Sigmoid colon (tissue), 7 donors: Measurements from ENCODE around the gene IPO11. TPM values are rescaled to one million over a fixed set of nuclear protein-coding genes. Genes with fewer than 3 reads are reported as not detected.
"Not testable (repeated sequence)": the region's sequence is repeated elsewhere in the genome, so short reads cannot be mapped to it uniquely, and the experiment has no call there.

ENCODE experiments used
- DNase-seq: peaks from one replicate; pipeline ENCODE4 v3.0.0-alpha.2; 2019
- H3K27ac ChIP-seq, 4 donors: fragments of 200-600 bp; sonication (generic); one replicate each; pipeline ENCODE4 v1.5.1; 2016 to 2019; ENCODE audit warnings: mild to moderate bottlenecking in 1 of 4
- H3K27me3 ChIP-seq, 3 donors: fragments of 200-600 bp; sonication (generic); one replicate each; pipeline ENCODE4 v1.5.1; 2019; ENCODE audit warnings: mild to moderate bottlenecking in 1 of 3
- H3K36me3 ChIP-seq, 4 donors: fragments of 200-600 bp; sonication (generic); one replicate each; pipeline ENCODE4 v1.5.1; 2016 to 2019
- H3K4me1 ChIP-seq, 4 donors: fragments of 200-600 bp; sonication (generic); one replicate each; pipeline ENCODE4 v1.5.1; 2017 to 2019
- H3K4me3 ChIP-seq, 4 donors: fragments of 200-600 bp; sonication (generic); one replicate each; pipeline ENCODE4 v1.5.1; 2017 to 2019; ENCODE audit warnings: mild to moderate bottlenecking in 2 of 4, moderate library complexity in 1 of 4
- H3K9me3 ChIP-seq, 4 donors: fragments of 200-600 bp in 3 of 4; sonication (generic) in 3 of 4; one replicate each; pipeline versions ENCODE4 v1.5.1 to v1.6.1; 2013 to 2019
- EP300 ChIP-seq, 4 donors: sonication (generic); formaldehyde crosslinking; IDR thresholded peaks; one replicate each; pipeline ENCODE4 v1.6.1; 2017; ENCODE audit warnings: antibody characterized with exemption in 4 of 4
- POLR2A ChIP-seq, 2 donors: fragments of 450-650 bp; IDR thresholded peaks; one replicate each; pipeline ENCODE4 v1.6.1; 2016; ENCODE audit warnings: antibody characterized with exemption in 2 of 2, mild to moderate bottlenecking in 2 of 2, moderate library complexity in 2 of 2
- POLR2AphosphoS5 ChIP-seq, 4 donors: sonication (generic); formaldehyde crosslinking; IDR thresholded peaks; one replicate each; pipeline ENCODE4 v1.6.1; 2017; ENCODE audit warnings: antibody characterized with exemption in 4 of 4
- WGBS, 2 donors: extraction: QIAGEN DNeasy Blood & Tissue Kit; methylation state at CpG; one replicate each; pipeline ENCODE4 v1.1.7; 2013; 5-methylcytosine and 5-hydroxymethylcytosine counted together
- intact Hi-C: fragments of 100-400 bp; cut with DNase I; formaldehyde crosslinking; loops from one replicate; pipeline ENCODE4 v1.15.1; 2023
- polyA plus RNA-seq, 3 donors: library from polyadenylated mRNA; stranded (reverse); fragments of 200-250 nt; gene quantifications; one replicate each; pipeline ENCODE4 v1.2.3, GENCODE V29; 2013
- total RNA-seq, 4 donors: library from RNA; depleted of rRNA; stranded (reverse); fragments of >200 nt; gene quantifications; one replicate each; pipeline ENCODE4 v1.1.0, GENCODE V29; 2016
- TF ChIP-seq, protein P1 (sequence below), 4 experiments: fragments of 450-650 bp in 3 of 4; fragments of 200-600 bp in 1 of 4; IDR thresholded peaks; one replicate each; pipeline ENCODE4 v1.5.1; 2016 to 2019; ENCODE audit warnings: antibody characterized with exemption in 4 of 4, mild to moderate bottlenecking in 3 of 4, moderate library complexity in 2 of 4
- donor health status: healthy with polysubstance abuse.
- donor health status: Bipolar disorder and iron deficiency.
- donor health status: healthy.

Gene IPO11
- total and polyA plus RNA-seq, 7 donors: 5.3 to 38.8 (median 20.9) TPM

DNA sequence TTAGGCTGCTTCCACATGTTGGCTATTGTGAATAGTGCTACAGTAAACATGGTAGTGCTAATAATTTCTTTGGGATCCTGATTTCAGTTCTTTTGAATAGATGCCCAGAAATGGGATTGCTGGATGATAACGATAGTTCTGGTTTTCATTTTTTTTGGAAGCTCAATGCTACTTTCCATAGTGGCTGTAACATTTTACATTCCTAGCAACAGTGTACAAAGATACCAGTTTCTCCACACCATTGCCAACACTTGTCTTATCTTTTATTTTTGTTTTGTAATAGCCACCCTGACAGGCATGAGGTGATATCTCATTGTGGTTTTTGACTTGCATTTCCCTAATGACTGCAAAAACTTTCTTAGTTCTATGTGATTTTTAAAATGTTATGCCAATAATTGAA lies 97.2 kb downstream of the IPO11 start:
- WGBS, 2 donors: 79 to 96% methylated on average over 1 of the region's 1 CpG
- no peaks in the 10 kb centered on the region for H3K27me3 ChIP-seq
- H3K4me1 ChIP-seq: no peaks in the 10 kb centered on the region
- H3K27ac ChIP-seq: no peak overlapping the region
- peaks cover 0 to 28% (median 0%) of the 10 kb centered on the region in 4 donors for H3K36me3 ChIP-seq
- no peak for TF ChIP-seq EP300 (IDR thresholded peaks at IDR 0.05)
- TF ChIP-seq, protein P1, sequence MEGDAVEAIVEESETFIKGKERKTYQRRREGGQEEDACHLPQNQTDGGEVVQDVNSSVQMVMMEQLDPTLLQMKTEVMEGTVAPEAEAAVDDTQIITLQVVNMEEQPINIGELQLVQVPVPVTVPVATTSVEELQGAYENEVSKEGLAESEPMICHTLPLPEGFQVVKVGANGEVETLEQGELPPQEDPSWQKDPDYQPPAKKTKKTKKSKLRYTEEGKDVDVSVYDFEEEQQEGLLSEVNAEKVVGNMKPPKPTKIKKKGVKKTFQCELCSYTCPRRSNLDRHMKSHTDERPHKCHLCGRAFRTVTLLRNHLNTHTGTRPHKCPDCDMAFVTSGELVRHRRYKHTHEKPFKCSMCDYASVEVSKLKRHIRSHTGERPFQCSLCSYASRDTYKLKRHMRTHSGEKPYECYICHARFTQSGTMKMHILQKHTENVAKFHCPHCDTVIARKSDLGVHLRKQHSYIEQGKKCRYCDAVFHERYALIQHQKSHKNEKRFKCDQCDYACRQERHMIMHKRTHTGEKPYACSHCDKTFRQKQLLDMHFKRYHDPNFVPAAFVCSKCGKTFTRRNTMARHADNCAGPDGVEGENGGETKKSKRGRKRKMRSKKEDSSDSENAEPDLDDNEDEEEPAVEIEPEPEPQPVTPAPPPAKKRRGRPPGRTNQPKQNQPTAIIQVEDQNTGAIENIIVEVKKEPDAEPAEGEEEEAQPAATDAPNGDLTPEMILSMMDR (IDR thresholded peaks at IDR 0.05): no peak
- TF ChIP-seq POLR2AphosphoS5 (IDR thresholded peaks at IDR 0.05): no peak
- no peak for TF ChIP-seq POLR2A (IDR thresholded peaks at IDR 0.05)
- intact Hi-C loops: no loop called here
- H3K9me3 ChIP-seq: no peaks in the 10 kb centered on the region
- H3K4me3 ChIP-seq: no peak overlapping the region
- DNase-seq: no peak

DNA sequence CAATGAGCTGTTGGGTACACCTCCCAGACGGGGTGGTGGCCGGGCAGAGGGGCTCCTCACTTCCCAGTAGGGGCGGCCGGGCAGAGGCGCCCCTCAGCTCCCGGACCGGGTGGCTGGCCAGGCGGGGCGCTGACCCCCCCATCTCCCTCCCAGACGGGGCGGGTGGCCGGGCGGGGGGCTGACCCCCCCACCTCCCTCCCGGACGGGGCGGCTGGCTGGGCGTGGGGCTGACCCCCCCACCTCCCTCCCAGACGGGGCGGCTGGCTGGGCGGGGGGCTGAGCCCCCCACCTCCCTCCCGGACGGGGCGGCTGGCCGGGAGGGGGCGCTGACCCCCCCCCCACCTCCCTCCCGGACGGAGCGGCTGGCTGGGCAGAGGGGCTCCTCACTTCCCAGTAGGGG lies 100.5 kb downstream of the IPO11 start:
- H3K9me3 ChIP-seq, intact Hi-C loops, DNase-seq, H3K27me3 ChIP-seq, H3K4me3 ChIP-seq, H3K4me1 ChIP-seq: not testable (repeated sequence)
- peak overlapping the region in 1 of 4 donors; percentile 55 for H3K27ac ChIP-seq
- 95 to 96% methylated on average over 25 of the region's 28 CpGs for WGBS, 2 donors
- H3K36me3 ChIP-seq: peaks cover 0 to 21% (median 0%) of the 10 kb centered on the region in 4 donors

DNA sequence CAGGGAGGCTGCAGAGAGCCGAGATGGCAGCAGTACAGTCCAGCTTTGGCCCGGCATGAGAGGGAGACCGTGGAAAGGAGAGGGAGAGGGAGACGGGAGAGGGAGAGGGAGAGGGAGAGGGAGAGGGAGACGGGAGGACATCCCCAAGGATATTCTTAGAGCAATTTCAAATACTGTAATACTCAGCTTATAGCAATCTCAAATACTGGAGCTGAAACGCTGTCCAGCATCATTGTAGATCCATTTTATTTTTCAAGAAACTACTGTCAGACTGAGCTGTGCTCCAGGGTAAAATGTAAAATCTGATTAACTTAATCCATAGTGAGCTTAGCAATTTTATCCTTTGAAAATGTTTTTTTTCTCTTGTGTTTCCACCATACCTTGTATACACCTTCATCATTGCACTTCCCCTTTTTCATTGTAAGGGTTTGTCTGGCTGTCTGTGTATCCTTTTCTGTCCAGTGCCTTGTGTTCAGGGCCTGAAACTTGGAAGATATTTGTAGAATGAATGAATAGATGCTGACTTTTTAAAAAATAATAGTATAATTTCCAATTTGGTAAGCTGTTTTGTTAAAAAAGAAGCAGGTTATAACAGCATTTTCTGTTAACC lies 102.1 kb downstream of the IPO11 start:
- Histone ChIP-seq H3K4me1 (no peaks in the 10 kb centered on the region), H3K36me3 (peaks cover 0 to 16% (median 0%) of the 10 kb centered on the region in 4 donors), H3K9me3 (no peaks in the 10 kb centered on the region), H3K27ac (no peak overlapping the region), H3K27me3 (no peaks in the 10 kb centered on the region), H3K4me3 (no peak overlapping the region)
- 95 to 96% methylated on average over 2 to 4 of the region's 6 CpGs for WGBS, 2 donors
- TF ChIP-seq, protein P1 (IDR thresholded peaks at IDR 0.05): no peak
- TF ChIP-seq POLR2A (IDR thresholded peaks at IDR 0.05) (no peak), POLR2AphosphoS5 (IDR thresholded peaks at IDR 0.05) (no peak), EP300 (IDR thresholded peaks at IDR 0.05) (no peak)
- intact Hi-C loops: no loop called here
- no peak for DNase-seq

DNA sequence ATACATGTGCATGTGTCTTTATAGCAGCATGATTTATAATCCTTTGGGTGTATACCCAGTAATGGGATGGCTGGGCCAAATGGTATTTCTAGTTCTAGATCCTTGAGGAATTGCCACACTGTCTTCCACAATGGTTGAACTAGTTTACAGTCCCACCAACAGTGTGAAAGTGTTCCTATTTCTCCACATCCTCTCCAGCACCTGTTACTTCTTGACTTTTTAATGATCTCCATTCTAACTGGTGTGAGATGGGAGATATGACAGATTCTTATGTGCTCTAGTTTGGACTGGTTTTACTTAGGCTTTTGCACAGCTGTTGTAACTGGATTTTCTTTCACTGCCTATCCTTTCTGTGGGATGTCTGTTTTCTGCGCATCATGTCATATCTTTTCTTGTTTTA lies 108.2 kb downstream of the IPO11 start:
- DNase-seq, H3K4me1 ChIP-seq, H3K27me3 ChIP-seq, H3K27ac ChIP-seq, H3K4me3 ChIP-seq, intact Hi-C loops, H3K9me3 ChIP-seq: not testable (repeated sequence)
- 98 to 99% methylated on average over 1 of the region's 1 CpG for WGBS, 2 donors
- H3K36me3 ChIP-seq: peaks cover 0 to 12% (median 0%) of the 10 kb centered on the region in 4 donors

DNA sequence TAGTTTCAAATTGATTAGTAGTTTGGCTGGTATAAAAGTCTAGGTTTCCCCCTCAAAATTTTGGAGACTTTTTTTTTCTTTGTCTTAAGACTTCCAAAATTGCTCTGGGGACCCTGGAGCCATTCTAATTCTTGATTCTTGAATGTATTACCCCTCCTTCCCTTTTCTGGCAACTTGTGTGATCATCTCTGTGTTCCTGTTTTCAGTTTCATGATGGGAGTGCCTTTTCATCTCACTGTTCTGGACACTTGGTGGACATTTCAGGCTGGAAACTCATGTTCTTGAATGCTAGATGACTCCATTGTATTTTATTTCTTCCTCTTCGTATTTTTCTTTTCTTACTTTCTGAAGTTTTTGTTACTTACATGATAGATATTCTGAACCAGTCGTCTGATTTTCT lies 108.8 kb downstream of the IPO11 start:
- intact Hi-C loops: no loop called here
- DNase-seq: no peak
- Histone ChIP-seq H3K4me1 (no peaks in the 10 kb centered on the region), H3K9me3 (no peaks in the 10 kb centered on the region), H3K27me3 (no peaks in the 10 kb centered on the region), H3K36me3 (peaks cover 0 to 15% (median 0%) of the 10 kb centered on the region in 4 donors), H3K4me3 (no peak overlapping the region), H3K27ac (no peak overlapping the region)
- WGBS, 2 donors: 74 to 85% methylated on average over 2 of the region's 2 CpGs
- no peak for TF ChIP-seq POLR2AphosphoS5 (IDR thresholded peaks at IDR 0.05)

DNA sequence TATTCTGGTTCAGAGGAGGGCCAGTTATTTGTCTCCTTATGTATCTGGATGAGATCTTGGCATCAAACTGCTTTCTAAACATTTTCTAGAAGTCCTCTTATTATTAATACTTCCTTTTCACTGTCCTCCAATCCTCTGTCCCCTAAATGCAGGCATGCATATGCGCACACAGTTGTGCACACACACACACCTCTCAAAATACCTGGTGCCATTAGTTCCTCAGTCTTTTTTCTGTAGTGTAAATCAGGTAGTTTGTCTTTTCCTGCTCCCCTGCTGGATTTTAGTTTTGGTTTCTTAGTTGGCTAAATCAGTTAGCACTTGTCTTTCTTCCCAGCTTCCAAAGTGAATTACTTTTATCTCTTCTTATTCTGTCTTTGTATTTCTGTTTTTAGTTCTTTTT lies 110.2 kb downstream of the IPO11 start:
- intact Hi-C loops: no loop called here

More for the DNA sequence above, 110.2 kb downstream of the IPO11 start:
- Histone ChIP-seq H3K9me3 (no peaks in the 10 kb centered on the region), H3K27ac (no peak overlapping the region), H3K27me3 (no peaks in the 10 kb centered on the region), H3K4me3 (no peak overlapping the region), H3K36me3 (peaks cover 0 to 15% (median 0%) of the 10 kb centered on the region in 4 donors), H3K4me1 (no peaks in the 10 kb centered on the region)
- TF ChIP-seq EP300 (IDR thresholded peaks at IDR 0.05) (no peak), POLR2A (IDR thresholded peaks at IDR 0.05) (no peak), POLR2AphosphoS5 (IDR thresholded peaks at IDR 0.05) (no peak)
- TF ChIP-seq, protein P1 (IDR thresholded peaks at IDR 0.05): no peak
- no peak for DNase-seq
- 96 to 97% methylated on average over 1 of the region's 1 CpG for WGBS, 2 donors
